ENCODE data around the gene ATP2B2.

DNA sequence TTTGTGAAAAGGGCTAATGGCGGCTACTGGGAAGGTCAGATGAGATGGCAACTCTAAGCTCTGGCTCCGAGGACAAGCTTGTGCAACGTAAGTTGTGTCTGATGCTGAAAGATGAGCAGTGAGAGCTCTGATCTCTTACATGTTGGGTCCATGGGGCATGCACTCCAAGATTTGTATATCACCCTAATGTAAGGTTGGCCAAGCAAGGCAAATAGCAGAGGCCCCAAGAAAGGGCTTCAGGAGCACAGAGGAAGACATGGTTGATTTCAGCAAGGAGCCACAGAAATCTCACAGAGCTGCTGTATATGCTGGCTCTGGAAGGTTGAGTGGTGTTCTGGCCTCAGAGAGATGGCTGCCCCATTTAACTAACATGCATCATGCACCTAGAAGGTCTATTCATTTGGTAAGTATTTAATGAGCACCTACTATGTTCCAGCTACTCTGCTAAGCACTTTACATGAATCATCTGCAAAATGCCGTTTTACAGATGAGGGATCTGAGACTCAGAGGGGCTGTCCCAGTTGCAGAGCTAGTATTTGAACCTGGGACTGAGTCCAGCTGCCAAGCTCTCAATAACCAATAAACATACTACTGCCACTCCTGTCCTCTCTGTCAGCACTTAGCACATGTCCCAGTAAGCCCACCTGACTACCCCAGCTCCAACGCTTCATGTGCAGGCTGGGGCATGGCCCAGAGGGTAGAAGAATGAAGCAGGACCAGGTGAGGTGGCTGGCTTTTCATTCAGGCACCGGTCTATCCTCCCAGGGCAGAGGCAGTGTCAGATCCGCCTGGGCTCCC, 27.8 kb upstream of the ATP2B2 start:
- TF ChIP-seq, protein P1, sequence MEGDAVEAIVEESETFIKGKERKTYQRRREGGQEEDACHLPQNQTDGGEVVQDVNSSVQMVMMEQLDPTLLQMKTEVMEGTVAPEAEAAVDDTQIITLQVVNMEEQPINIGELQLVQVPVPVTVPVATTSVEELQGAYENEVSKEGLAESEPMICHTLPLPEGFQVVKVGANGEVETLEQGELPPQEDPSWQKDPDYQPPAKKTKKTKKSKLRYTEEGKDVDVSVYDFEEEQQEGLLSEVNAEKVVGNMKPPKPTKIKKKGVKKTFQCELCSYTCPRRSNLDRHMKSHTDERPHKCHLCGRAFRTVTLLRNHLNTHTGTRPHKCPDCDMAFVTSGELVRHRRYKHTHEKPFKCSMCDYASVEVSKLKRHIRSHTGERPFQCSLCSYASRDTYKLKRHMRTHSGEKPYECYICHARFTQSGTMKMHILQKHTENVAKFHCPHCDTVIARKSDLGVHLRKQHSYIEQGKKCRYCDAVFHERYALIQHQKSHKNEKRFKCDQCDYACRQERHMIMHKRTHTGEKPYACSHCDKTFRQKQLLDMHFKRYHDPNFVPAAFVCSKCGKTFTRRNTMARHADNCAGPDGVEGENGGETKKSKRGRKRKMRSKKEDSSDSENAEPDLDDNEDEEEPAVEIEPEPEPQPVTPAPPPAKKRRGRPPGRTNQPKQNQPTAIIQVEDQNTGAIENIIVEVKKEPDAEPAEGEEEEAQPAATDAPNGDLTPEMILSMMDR (IDR thresholded peaks at IDR 0.05; ENCODE audit: poor library complexity): no peak
- no peak for TF ChIP-seq EZH2 (IDR thresholded peaks at IDR 0.05; ENCODE audit: borderline replicate concordance)
- TF ChIP-seq EZH2phosphoT487 (IDR thresholded peaks at IDR 0.05; ENCODE audit: low read depth, severe bottlenecking, unreplicated experiment): no peak
